Stimulated activated CD4-positive, alpha-beta T cell treated with anti-CD3 and anti-CD28 coated beads, Interleukin-2, amount 100 ng/mL, for 48 hours (primary cell): ENCODE results near the gene SLC38A6.

Source experiments
- DNase-seq, 2 donors: peaks; one replicate each; pipeline ENCODE4 v3.0.0-alpha.2; 2020

Gene SLC38A6

GRCh38 chr14:60981633-60982455 lies 799 bp downstream of the SLC38A6 start:
- no peak for DNase-seq

GRCh38 chr14:60984196-60984595 lies 3.2 kb downstream of the SLC38A6 start:
- DNase-seq, result no peak

GRCh38 chr14:60986500-60986899 lies 5.5 kb downstream of the SLC38A6 start:
- DNase-seq, result no peak

DNA sequence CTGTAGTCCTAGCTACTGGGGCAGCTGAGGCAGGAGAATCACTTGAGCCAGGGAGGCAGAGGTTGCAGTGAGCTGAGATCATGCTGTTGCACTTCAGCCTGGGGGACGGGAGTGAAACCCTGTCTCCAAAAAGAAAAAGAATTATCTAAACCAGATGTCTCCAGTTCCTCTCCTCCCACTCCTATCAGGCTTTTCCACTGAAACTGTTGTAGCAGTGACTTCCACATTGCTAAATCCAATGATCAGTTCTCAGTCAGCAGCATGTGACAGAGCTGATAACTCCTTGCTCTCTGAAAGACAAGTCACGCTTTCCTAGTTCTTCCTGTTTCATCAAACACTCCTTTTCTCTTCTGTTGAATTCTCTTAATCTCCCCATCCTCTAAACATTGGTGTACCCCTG lies 8.6 kb downstream of the SLC38A6 start:
- DNase-seq, result no peak

GRCh38 chr14:60998617-60999016 lies 17.6 kb downstream of the SLC38A6 start:
- no peak for DNase-seq

GRCh38 chr14:60999536-60999935 lies 18.5 kb downstream of the SLC38A6 start:
- no peak for DNase-seq

- DNase-seq, result no peak
These were observed 22.5 kb downstream of the SLC38A6 start for GRCh38 chr14:61003571-61003970.

GRCh38 chr14:61019537-61019936 lies 38.5 kb downstream of the SLC38A6 start:
- no peak for DNase-seq

- DNase-seq, result peak; percentile 35 to 43
These were observed 44.5 kb downstream of the SLC38A6 start for GRCh38 chr14:61025251-61026223.

GRCh38 chr14:61026526-61026925 lies 45.5 kb downstream of the SLC38A6 start:
- DNase-seq, result no peak

DNA sequence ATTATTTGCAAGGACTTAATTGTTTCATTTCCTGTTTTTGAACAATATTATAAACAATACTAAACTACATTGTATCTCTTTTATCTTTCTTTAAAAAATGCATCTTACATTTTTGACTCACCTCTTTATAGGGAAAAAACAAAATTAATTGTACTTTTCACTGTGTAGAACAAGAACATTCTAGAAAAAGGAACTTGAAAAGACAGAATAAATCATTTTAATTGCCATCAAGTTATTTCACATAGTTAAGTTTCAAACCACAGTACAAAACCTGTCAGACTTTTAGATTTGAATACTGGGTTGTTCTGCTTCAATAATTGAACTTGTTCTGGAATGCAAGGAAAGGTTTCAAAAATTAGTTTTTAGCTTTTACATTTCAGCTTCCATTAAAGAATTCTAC lies 50.0 kb downstream of the SLC38A6 start:
- DNase-seq, result no peak

- no peak for DNase-seq
These were observed 52.0 kb downstream of the SLC38A6 start for GRCh38 chr14:61033054-61033453.

DNA sequence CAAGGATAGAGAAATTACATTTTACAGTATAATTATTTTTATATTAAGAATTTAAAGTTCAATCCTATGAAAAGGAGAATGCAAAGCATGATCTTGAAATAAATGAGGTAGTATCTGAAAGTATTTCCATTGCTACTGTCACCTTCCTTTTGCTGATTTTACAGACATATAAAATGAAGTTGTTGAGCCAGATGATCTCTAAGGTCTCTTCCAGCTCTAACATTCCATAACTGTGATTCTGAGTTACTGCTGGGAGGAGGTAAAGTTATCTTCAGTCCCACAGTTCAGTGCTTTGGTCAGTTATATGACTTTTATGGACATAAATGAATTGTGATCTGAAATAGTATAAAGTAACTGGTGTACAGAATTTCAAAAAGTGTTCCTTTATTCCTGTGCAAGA lies 52.8 kb downstream of the SLC38A6 start:
- DNase-seq, result no peak

DNA sequence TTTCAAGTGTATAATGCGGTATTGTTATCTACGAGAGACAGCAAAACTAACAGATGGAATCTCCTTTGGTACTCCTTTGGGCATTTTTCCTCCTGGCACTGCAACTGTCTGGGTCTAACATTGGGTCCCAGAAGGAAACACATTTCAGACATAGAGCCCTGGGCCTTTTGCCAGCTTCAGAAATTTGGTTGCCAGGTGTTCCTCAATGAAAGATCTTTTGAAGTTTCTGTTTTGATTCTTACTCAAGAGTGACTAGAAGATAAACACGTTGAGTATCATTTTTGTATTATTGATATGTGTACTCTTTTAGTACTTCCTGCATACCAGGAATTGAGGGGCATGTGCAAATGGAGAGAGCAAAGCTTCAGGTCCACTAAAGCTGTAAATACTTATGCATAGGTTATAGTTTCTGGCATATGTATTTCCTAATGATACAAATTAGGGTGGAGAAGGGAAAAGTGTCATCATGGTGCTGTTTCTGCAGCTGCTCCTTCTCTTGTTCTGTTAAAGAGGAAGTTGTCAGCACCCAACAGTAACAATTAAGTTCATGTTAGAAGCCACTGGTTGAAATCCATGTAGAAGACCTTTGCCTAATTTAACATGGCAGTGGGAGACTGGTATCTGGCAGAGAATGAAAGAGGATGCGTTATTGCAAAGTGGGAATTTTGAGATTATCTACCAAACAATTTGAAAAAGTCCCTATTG lies 53.5 kb downstream of the SLC38A6 start:
- no peak for DNase-seq

GRCh38 chr14:61037215-61037614 lies 56.2 kb downstream of the SLC38A6 start:
- DNase-seq, result no peak

- no peak for DNase-seq
These were observed 60.7 kb downstream of the SLC38A6 start for GRCh38 chr14:61041704-61042103.

DNA sequence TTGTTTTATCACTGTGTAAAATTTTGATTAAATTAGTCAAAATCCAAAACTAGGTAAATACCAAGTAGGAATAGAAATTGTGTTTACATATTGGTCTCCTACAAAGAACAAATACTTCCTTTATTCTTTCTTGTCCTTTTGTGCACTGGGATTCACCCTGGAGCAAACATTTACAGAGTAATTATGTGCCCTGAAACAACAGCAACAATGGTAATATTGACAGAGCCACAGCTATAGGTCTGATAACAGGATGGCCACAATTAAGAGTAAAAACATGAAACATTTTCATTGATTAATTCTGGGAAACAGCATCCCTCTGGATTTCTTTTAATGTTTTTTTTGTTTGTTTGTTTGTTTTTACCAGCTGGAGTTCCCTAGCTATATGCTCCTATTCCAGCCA lies 61.2 kb downstream of the SLC38A6 start:
- no peak for DNase-seq

DNA sequence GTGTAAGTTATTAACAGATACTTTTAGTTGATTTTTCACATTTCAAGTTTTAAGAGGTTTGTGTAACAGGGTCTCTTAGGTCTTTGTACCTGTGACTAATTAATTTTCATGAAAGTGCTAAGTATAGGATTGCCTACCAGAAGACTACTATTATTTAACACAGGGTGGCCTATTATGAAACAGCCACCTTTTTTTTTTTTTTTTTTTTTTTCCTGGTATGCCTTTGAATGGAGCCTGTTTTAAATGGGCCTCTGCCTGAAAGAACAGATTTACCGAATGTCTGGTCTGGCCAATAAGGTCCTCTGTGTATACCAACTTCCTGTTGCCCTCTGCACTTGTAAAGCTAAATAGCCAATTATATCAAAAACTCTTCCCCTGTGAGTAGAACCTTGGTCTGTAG lies 62.5 kb downstream of the SLC38A6 start:
- DNase-seq, result no peak

DNA sequence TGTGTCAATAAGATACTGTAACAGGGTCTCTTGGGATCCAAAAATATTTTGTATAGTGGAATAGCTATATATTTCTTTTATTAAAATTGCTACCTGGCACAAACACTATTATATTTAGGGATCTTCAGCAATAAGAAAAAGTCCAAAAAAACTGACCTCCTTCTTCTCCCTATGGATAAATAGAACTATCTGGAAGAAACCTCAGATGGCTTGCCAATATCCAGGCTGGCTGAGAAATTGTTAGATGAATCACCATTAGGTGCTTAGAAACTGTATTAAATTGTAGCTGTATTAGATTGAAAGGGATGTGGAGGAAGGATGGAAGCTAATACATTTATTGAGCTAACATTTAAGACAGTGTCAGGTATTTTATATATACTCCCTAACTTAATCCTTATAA lies 66.0 kb downstream of the SLC38A6 start:
- DNase-seq, result no peak

- no peak for DNase-seq
These were observed 67.6 kb downstream of the SLC38A6 start for GRCh38 chr14:61048640-61049039.

GRCh38 chr14:61050417-61050816 lies 69.4 kb downstream of the SLC38A6 start:
- DNase-seq, result no peak

DNA sequence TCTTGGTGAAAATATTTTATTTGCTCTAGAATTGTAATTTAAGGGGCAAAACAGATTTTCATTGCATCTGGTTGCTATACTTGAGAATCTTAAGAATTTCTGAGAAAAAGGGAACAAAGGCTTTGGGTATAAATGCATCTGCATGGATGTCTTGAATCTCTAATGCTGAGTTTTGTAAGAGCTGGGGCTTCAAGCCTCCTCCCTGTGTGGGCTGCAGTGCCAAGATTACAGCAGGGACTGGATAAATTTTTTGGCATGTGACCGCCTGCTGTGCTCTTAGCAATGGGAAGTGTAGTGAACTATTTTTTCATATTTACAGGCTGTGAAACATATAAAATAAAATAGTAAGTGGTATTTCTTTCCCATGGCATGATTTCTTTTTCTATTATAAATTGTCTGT lies 70.0 kb downstream of the SLC38A6 start:
- no peak for DNase-seq

DNA sequence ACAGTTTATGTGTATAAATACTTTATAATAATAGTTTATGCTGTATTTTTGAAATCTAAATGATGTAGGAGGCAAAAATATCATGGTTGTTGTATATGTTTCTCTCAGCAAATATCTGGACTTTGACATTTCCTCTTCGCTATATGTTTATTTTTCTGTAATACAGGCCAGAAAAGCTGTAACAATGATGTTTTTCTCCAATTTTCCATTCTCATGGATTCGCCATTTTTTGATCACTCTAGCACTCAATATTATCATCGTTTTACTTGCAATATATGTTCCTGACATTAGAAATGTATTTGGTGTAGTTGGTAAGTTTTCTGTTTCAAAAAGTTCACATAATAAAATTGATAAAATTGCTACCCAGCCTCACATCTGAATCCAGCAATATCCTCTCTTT lies 70.6 kb downstream of the SLC38A6 start:
- no peak for DNase-seq
